ENCODE measurements around the gene CCDC177.

CCDC177 gene

DNA sequence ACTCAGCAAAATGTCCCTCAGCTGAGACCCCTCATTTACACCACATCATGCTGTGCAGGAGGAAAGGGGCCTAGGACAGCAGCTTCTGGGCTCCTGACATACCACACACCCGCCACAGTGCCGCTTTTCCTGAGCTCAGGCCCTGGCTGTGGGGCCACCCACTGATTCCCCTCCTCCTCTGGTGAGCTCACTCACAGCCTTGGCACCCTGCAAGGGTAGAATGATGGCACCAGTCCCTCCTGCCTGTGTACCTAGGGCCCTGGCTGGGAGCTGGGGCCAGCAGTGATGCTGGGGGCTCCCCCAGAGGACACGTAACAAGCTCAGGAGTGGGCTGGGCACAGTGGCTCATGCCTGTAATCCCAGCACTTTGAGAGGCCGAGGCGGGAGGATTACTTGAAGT, 45.7 kb downstream of the CCDC177 start:
- no peak for DNase-seq (ENCODE audit: low read depth)

DNA sequence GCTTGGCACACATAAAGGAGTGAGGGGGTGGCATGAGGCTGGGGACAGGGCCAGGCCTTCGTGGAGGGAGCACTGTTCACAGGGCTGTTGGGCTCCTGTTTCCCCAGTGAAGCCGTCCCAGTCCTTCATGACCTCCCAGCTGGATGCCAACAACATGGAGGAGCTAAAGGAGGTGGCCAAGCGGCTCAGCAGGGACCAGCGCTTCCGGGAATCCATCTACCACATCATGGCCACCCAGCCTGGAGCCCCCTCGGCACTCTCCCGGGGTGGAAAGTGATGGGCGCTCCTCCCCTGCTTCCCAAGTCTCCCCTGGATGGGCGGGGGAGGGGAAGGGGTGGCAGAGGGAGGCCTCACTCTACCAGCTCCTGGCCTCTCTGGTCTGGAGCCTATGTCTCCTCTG, 46.5 kb downstream of the CCDC177 start:
- DNase-seq (ENCODE audit: low read depth): no peak

DNA sequence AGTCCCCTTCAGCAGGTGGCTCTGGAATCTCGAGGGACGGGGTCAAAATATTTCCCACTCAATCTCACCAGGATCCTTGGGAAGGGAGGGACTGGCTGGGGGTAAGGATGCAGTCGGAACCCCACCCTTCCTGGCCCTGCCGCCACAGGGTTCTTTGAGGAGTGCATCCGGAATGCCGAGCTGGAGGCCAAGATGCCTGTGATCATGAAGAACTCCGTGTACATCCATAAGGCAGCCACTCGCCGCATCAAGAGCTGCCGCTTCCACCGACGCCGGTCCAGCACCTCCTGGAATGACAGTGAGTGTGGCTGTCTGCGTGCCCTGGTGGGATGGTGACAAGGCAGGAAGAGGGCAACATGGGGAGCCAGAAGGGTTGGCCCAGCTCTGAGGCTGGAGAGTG, 47.0 kb downstream of the CCDC177 start:
- no peak for DNase-seq (ENCODE audit: low read depth)

DNA sequence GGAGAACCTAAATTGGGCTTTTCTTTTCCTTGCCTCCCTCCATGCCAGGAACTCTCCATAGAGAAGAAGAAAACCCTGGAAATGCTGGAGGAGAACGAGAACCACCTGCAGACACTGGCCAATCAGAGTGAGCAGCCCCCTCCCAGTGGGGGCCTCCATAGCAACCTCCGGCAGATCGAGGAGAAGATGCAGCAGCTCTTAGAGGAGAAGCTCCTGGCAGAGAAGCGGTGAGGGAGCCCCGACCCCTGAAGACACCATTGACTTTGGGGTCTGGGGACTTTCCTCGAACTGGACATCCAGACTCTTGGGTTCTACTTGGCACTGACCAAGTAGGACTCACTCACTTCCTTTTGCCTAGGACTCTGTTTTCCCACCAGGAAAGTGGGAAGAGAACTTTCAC, 48.8 kb downstream of the CCDC177 start:
- DNase-seq (ENCODE audit: low read depth): no peak

DNA sequence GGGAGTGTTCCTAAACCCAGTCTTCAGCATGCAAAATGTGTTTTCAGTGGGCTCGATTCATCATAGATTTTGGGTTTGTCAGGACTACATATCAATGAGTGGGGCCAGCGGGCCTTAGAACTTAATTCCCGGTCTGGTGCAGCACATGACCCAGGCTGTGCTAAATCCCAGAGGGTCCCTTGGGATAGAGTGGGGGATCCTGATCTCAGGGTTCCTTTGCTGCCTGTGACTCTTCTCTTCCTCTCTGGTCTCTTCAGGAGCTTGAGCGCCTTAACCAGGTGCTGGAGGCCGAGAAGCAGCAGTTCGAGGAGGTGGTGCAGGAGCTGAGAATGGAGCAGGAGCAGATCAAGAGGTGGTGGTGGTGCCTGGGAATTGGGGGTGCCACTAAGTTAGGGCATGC, 52.6 kb downstream of the CCDC177 start:
- DNase-seq (ENCODE audit: low read depth): no peak

Measured in amniotic epithelial cell (primary cell).